Activated CD4-positive, alpha-beta T cell treated with anti-CD3 and anti-CD28 coated beads, Interleukin-2, amount 50 U/mL, for 1 hour (primary cell): ENCODE measurements around the gene SERPINA10.
"Not testable (repeated sequence)": the region's sequence is repeated elsewhere in the genome, so short reads cannot be mapped to it uniquely, and the experiment has no call there.

Experiments used
- DNase-seq: peaks from one replicate; pipeline ENCODE4 v3.0.0-alpha.2; 2020

The SERPINA10 gene

GRCh38 chr14:94278731-94279130 is 14.3 kb downstream of the SERPINA10 start:
- no peak for DNase-seq

DNA sequence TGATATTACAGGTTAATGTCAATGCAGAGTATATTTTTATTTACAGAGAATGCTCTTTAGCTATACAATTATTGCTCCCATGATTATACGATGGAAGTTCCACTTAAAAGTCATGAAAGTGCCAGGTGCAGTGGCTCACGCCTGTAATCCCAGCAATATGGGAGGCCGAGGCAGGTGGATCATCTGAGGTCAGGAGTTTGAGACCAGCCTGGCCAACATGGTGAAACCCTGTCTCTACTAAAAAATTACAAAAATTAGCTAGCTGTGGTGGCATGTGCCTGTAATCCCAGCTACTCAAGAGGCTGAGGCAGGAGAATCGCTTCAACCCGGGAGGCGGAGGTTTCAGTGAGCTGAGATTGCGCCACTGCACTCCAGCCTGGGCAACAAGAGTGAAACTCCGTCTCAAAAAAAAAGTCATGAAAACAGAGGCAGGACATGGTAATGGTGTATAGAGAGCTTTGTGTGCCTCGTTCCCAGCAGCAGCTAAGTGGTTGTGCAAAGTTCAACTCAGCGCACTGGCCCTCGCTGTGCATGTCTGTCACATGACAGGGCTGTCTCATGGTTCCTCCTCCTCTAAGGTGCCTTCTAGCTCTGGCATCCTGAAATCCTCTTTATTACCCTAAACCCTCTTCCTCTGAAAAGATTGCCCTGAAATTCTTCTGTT is 16.0 kb downstream of the SERPINA10 start:
- DNase-seq = not testable (repeated sequence)

DNA sequence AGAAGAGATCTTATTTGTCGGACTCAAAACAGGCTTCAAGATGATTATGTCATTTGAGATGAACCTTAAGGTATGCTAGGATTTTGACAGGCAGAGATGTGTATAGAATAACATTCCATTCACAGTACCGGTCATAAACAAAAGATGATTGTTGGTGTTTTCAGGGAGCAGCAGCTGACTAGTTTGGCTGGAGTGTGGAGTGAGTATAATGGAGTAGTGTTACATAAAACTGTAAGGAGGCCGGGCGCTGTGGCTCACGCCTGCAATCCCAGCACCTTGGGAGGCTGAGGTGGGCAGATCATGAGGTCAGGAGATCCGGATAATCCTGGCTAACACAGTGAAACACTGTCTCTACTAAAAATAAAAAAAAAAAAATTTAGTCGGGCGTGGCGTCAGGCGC is 23.9 kb downstream of the SERPINA10 start:
- DNase-seq = no peak

- DNase-seq = not testable (repeated sequence)
These were observed 24.5 kb downstream of the SERPINA10 start for GRCh38 chr14:94268582-94268981.

DNA sequence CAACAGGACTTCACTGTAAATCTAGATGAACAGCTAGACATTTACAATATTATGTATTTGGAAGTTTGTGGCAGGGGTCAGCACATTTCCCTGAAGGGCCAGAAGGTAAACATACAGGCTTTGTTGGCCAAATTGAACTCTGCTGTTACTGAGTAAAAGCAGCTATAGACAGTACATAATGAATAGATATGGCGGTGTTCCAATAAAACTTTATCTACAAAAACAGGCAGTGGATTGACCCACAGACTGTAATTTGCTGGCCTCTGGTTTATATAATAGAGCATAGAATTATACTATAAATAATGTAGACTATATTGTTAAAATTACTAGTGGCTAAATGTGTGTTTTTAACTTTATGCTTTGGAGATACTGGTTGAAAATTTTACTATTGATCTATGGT is 25.7 kb downstream of the SERPINA10 start:
- DNase-seq = no peak

DNA sequence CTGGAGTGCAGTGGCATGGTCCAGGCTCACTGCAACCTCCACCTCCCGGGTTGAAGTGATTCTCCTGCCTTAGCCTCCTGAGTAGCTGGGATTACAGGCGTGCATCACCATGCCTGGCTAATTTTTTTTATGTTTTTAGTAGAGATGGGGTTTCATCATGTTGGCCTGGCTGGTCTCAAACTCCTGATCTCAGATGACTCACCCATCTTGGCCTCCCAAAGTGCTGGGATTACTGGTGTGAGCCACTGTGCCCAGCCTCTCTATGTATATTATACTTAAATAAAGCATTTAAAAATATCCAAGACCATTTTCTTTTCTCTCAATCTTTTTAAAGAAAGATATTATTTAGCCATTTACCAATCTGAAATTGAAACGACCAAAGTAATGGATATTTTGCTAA is 28.9 kb downstream of the SERPINA10 start:
- not testable (repeated sequence) for DNase-seq

GRCh38 chr14:94244182-94244581 is 48.9 kb downstream of the SERPINA10 start:
- DNase-seq = no peak

DNA sequence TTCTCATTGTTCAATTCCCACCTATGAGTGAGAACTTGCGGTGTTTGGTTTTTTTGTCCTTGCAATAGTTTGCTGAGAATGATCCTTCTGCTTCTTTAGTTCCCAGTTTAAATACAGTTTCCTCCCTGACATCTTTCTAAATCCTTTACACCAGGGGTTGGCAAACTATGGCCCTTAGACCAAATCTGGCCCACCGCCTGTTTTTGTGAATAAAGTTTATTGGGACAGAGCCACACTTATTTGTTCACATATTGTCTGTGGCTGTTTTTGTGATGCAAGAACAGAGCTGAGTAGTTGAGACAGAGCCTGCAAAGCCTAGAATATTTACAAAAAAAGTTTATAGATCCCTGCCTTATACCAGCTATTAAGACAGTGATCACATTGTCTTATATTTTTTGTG is 53.7 kb downstream of the SERPINA10 start:
- no peak for DNase-seq

DNA sequence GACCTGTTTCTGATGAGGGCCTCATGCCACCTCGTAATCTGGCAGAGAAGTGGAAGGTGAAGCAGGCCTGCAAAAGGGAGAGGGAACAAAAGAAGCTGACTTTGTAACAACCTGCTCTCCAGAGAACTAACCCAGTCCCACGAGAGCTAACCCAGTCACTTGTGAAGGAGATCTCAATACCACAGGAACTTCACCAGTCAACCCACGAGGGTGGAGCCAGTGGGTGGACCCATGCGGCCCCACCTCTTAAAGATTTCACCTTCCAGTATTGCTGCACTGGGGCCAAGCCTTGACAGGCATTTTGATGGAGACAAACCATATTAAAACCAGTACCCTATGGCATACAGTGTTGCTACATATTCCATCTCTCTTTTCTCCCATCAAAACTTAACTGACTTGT is 55.1 kb downstream of the SERPINA10 start:
- no peak for DNase-seq

DNA sequence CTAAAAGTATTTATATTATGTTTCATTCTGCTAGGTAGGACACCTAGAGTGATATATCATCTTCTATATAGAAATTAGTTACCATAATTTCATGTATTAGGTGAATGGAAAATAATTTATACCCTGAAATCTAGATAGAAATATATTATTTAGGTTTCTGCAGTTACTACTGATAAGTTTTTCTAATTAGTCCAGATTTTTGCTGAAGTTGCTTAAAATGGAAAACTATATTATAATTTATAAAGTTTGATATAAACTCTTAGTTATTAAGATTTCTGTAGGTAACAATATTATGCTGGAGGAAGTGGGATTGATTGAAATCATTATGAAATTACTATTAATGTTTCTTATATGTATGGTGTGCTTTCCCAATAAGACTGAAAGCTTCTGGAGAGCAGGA is 56.0 kb downstream of the SERPINA10 start:
- DNase-seq = no peak
